ENCODE measurements around the gene CCL13. TPM values are rescaled to one million over a fixed set of nuclear protein-coding genes. Genes with fewer than 3 reads are reported as not detected.

Gene CCL13
- total RNA-seq, 1 experiment from 2014 or later, result not detected

Other genes starting within 250 kb of the CCL13 start
- gene CCL2, start 101.2 kb upstream of the CCL13 start, total RNA-seq (2014; rRNA removed; shearing (Covaris generic)), result 5.3 and 6.7 TPM in 2 replicates
- not detected in 2 replicates for gene CCL7, start 86.3 kb upstream of the CCL13 start, total RNA-seq (2014; rRNA removed; shearing (Covaris generic))
- gene CCL11, start 70.7 kb upstream of the CCL13 start, total RNA-seq (2014; rRNA removed; shearing (Covaris generic)), result not detected in 2 replicates
- not detected in 2 replicates for gene CCL8, start 37.0 kb upstream of the CCL13 start, total RNA-seq (2014; rRNA removed; shearing (Covaris generic))
- gene CCL1, start 6.8 kb downstream of the CCL13 start, total RNA-seq (2014; rRNA removed; shearing (Covaris generic)), result not detected in 2 replicates
- gene TMEM132E, start 223.1 kb downstream of the CCL13 start, total RNA-seq (2014; rRNA removed; shearing (Covaris generic)), result not detected in 2 replicates